Measurements from ENCODE around the gene FAAH2.

Gene FAAH2

GRCh38 chrX:57267308-57267707, 19.2 kb upstream of the FAAH2 start:
- Histone ChIP-seq H3K27me3 (ENCODE audit: insufficient read depth, poor library complexity, severe bottlenecking) (no peaks in the 10 kb centered on the region), H3K4me3 (replicated peaks; ENCODE audit: insufficient read depth, low read length) (no peak overlapping the region), H3K27ac (replicated peaks) (no peak overlapping the region)
- TF ChIP-seq REST (IDR thresholded peaks at IDR 0.05; ENCODE audit: insufficient replicate concordance, low read depth) = no peak
- TF ChIP-seq GABPA (IDR thresholded peaks at IDR 0.05; ENCODE audit: low read depth) = no peak
- no peak for TF ChIP-seq CTCF (IDR thresholded peaks at IDR 0.05; ENCODE audit: insufficient read depth, low read length)
- TF ChIP-seq SPI1 (IDR thresholded peaks at IDR 0.05; ENCODE audit: borderline replicate concordance, low read depth) = no peak
- no peak for TF ChIP-seq POLR2AphosphoS5 (IDR thresholded peaks at IDR 0.05; ENCODE audit: low read depth)
- no peak for DNase-seq (ENCODE audit: low read depth in 1 of 2, low spot score in 1 of 2)

GRCh38 chrX:57270980-57271379, 15.5 kb upstream of the FAAH2 start:
- Histone ChIP-seq H3K27ac (replicated peaks) (no peak overlapping the region), H3K27me3 (ENCODE audit: insufficient read depth, poor library complexity, severe bottlenecking) (no peaks in the 10 kb centered on the region), H3K4me3 (replicated peaks; ENCODE audit: insufficient read depth, low read length) (no peak overlapping the region)
- DNase-seq (ENCODE audit: low read depth in 1 of 2, low spot score in 1 of 2) = no peak
- TF ChIP-seq POLR2AphosphoS5 (IDR thresholded peaks at IDR 0.05; ENCODE audit: low read depth) (no peak), CTCF (IDR thresholded peaks at IDR 0.05; ENCODE audit: insufficient read depth, low read length) (no peak)

- no peak for DNase-seq (ENCODE audit: low read depth in 1 of 2, low spot score in 1 of 2)
- TF ChIP-seq SPI1 (IDR thresholded peaks at IDR 0.05; ENCODE audit: borderline replicate concordance, low read depth) (no peak), REST (IDR thresholded peaks at IDR 0.05; ENCODE audit: insufficient replicate concordance, low read depth) (no peak), POLR2AphosphoS5 (IDR thresholded peaks at IDR 0.05; ENCODE audit: low read depth) (no peak), CTCF (IDR thresholded peaks at IDR 0.05; ENCODE audit: insufficient read depth, low read length) (no peak), GABPA (IDR thresholded peaks at IDR 0.05; ENCODE audit: low read depth) (no peak)
- no peaks in the 10 kb centered on the region for H3K27me3 ChIP-seq (ENCODE audit: insufficient read depth, poor library complexity, severe bottlenecking)
- H3K27ac ChIP-seq (replicated peaks) = no peak overlapping the region
- no peak overlapping the region for H3K4me3 ChIP-seq (replicated peaks; ENCODE audit: insufficient read depth, low read length)
Observed at GRCh38 chrX:57282568-57282967, 3.9 kb upstream of the FAAH2 start.

GRCh38 chrX:57285001-57285400, 1.5 kb upstream of the FAAH2 start:
- no peak overlapping the region for H3K27ac ChIP-seq (replicated peaks)
- no peak for TF ChIP-seq SPI1 (IDR thresholded peaks at IDR 0.05; ENCODE audit: borderline replicate concordance, low read depth)
- no peak for TF ChIP-seq CTCF (IDR thresholded peaks at IDR 0.05; ENCODE audit: insufficient read depth, low read length)
- no peak for TF ChIP-seq REST (IDR thresholded peaks at IDR 0.05; ENCODE audit: insufficient replicate concordance, low read depth)

More at GRCh38 chrX:57285001-57285400, 1.5 kb upstream of the FAAH2 start:
- Histone ChIP-seq H3K27me3 (ENCODE audit: insufficient read depth, poor library complexity, severe bottlenecking) (no peaks in the 10 kb centered on the region), H3K4me3 (replicated peaks; ENCODE audit: insufficient read depth, low read length) (no peak overlapping the region)
- no peak for DNase-seq (ENCODE audit: low read depth in 1 of 2, low spot score in 1 of 2)
